GM12875 (cell line): ENCODE measurements around the gene POLR3H.

ENCODE experiments used
- H3K4me3 ChIP-seq: one replicate; pipeline ENCODE4 v1.5.1; 2011; ENCODE audit warnings: low read depth, low read length, control low read depth
- TF ChIP-seq, protein P1 (sequence below): IDR thresholded peaks from 2 replicates; pipeline ENCODE4 v1.5.1; 2011; ENCODE audit warnings: low read depth, mild to moderate bottlenecking, control low read depth, inconsistent platforms, low read length, moderate library complexity, borderline replicate concordance; ENCODE audit not compliant: insufficient read depth

The POLR3H gene

DNA sequence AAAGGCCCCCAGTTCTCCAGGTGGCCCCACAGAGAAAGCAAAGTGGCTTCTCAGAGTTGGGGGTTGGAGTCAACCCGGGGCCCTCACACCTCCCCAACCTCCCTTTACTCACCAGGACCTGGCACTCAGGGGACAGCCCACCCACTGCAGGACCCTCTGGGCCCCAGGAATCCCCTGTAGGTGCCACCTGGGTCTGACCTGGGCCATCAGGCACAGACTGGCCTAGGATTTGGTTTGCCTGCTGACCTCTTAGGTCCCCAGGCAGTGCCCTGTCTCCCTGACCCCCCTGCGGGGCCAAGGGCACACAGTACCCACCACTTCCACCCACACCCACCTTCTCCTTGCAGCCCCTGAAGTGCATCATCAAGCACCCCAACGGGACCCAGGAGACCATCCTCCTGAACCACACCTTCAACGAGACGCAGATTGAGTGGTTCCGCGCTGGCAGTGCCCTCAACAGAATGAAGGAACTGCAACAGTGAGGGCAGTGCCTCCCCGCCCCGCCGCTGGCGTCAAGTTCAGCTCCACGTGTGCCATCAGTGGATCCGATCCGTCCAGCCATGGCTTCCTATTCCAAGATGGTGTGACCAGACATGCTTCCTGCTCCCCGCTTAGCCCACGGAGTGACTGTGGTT lies 16.0 kb downstream of the POLR3H start:
- TF ChIP-seq, protein P1, sequence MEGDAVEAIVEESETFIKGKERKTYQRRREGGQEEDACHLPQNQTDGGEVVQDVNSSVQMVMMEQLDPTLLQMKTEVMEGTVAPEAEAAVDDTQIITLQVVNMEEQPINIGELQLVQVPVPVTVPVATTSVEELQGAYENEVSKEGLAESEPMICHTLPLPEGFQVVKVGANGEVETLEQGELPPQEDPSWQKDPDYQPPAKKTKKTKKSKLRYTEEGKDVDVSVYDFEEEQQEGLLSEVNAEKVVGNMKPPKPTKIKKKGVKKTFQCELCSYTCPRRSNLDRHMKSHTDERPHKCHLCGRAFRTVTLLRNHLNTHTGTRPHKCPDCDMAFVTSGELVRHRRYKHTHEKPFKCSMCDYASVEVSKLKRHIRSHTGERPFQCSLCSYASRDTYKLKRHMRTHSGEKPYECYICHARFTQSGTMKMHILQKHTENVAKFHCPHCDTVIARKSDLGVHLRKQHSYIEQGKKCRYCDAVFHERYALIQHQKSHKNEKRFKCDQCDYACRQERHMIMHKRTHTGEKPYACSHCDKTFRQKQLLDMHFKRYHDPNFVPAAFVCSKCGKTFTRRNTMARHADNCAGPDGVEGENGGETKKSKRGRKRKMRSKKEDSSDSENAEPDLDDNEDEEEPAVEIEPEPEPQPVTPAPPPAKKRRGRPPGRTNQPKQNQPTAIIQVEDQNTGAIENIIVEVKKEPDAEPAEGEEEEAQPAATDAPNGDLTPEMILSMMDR: no peak
- no peak overlapping the region for H3K4me3 ChIP-seq

DNA sequence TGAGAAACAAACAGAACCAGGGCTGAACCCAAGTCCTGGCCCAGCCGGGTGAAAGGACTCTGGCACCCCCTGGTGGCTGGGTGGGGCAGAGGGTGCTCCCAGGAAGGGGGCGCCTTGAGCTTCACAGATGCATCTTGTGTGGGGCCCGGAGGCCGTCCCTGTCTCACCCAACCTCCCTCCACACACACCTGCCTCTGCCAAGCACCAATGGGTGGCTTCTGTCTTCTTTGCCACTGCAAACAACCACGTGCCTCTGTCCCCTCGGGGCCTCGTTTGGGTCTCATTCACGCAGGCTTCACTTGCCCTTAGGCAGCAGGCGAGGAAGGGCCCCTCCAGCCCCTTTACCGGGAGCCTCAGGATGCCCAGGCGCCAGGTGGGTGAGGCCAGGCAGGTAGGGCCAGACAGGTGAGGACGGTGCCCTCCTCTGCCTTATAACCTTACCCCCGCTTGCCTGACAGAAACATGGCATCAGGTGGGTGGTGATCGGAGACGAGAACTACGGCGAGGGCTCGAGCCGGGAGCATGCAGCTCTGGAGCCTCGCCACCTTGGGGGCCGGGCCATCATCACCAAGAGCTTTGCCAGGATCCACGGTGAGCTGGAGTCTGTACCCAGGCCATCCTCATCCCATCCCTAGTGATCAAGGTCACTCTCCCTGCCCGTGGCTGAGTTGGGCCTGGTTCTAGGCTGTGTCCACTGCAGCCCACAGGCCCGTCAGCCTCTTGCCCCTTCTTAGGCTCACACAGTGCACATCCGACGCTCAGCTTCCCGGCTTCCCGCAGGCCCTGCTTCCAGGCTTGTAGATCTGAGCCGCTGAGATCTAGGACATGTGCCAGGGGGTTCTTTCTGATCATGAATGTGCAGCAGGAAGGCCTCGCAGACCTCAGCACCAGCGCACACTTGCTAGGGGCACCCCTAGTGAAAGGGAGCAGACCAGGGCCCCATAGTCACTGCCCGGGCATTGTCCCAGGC lies 17.2 kb downstream of the POLR3H start:
- TF ChIP-seq, protein P1: peak; percentile 94
- no peak overlapping the region for H3K4me3 ChIP-seq

DNA sequence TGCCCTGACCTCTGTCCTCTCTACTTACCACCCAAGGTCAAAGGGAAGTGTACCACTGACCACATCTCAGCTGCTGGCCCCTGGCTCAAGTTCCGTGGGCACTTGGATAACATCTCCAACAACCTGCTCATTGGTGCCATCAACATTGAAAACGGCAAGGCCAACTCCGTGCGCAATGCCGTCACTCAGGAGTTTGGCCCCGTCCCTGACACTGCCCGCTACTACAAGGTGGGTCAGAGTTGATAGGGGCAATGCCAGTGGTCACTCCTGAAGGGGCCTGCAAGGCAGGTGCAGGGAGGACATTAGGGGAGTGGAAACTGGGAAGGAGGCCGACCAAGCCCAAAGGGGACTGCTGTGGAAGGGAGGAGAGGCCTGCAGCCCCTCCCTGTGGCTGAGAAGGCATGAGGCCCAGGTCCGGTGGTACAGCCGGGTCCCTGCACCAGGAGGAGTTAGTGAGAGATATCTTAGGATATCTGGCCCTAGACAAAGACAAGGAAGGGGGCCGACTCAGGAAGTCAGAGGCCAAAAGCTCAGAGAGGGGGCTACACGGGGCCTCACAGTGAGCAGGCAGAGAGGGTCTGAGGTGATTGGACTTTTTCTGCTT lies 17.9 kb downstream of the POLR3H start:
- no peak overlapping the region for H3K4me3 ChIP-seq

DNA sequence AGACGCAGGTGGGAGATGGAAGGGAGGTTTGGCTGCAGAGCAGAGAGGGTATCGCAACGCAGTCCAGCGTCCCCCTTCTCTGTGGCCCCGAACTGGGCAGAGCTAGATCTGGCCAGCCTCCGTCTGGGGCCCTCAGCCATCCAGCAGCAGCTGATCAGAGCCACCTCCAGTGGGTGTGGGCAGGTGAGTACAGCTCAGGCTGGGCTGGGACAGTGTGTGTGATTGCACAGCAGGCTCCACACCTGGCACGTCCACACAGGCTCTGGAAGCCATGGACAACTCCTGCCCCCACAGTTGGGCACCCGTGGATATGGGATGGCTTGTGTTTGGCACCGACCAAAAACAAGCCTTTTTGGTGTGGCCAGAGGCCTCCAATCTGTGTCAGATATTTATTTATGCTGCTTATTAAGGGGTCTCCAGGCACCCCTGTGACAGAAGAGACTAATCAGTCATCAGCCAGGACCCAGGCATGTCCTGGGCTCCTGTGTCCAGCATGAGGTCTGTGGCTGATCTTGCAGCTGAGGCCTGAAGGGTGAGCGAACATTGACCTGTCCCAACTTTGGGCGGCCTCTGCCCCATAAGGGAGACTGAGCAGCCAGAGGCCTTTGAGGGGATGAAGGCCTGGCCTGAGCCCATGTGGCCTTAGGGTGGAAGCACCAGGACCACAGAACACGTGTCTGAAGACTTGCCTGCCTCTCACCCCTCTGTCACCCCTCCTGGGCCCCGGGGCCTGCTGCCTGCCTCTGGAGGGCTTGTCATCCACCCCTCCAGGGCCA lies 18.6 kb downstream of the POLR3H start:
- TF ChIP-seq, protein P1: no peak

More for the DNA sequence above, 17.9 kb downstream of the POLR3H start:
- TF ChIP-seq, protein P1: no peak

DNA sequence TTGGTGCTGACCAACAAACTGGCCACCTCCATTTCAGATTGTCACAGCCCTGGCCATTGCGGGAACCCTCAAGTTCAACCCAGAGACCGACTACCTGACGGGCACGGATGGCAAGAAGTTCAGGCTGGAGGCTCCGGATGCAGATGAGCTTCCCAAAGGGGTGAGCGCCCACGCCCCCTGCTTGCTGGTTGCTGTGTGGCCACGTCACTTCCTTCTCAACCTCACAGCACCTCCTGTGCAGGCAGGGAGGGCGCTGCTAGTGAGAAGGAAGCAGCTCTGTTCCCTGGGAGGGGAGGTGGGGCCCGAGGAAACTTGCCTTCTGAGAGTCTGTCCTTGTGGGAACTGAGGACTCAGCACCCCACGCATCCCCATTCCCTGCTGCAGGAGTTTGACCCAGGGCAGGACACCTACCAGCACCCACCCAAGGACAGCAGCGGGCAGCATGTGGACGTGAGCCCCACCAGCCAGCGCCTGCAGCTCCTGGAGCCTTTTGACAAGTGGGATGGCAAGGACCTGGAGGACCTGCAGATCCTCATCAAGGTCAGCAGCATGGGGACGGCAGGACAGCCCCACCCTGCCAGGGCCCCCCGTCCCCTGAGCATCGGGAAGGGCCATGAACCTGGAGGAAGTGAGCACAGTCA lies 19.3 kb downstream of the POLR3H start:
- TF ChIP-seq, protein P1: no peak
- H3K4me3 ChIP-seq: no peak overlapping the region

More for the DNA sequence above, 18.6 kb downstream of the POLR3H start:
- no peak overlapping the region for H3K4me3 ChIP-seq

DNA sequence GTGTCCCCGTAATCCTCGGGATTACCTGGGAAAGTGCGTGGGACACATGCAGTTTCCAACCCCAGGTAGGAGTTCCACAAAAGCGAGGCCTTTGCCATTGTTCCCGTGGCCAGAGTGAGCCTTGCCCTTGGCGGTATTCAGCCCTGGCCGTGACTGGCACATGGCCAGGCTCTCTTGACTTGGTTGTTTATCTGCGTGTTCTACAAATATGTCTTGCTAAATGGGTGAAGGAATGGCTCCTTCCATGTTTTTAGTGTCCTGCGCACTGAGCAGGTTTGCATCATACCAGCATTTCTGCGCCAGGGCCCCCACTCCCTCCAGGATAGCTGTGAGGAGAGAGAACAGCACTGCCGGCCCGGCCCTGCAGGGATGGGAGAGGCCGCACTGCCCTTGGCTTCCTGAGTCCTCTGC lies 20.0 kb downstream of the POLR3H start:
- no peak overlapping the region for H3K4me3 ChIP-seq
- TF ChIP-seq, protein P1: no peak
